Nephron progenitor cell (in vitro differentiated cells): ENCODE measurements around the gene SNX25.
"Not testable (repeated sequence)": the region's sequence is repeated elsewhere in the genome, so short reads cannot be mapped to it uniquely, and the experiment has no call there.

Experiments used
- DNase-seq: peaks from one replicate; pipeline ENCODE4 v3.0.0; 2021
- H3K27ac Mint-ChIP-seq: 2 replicates; pipeline ENCODE4 v1.8.0; 2021; ENCODE audit warnings: mild to moderate bottlenecking, moderate library complexity, mixed read lengths
- H3K27me3 Mint-ChIP-seq: 2 replicates; pipeline ENCODE4 v1.8.0; 2021; ENCODE audit warnings: mild to moderate bottlenecking, low read depth, mixed read lengths; ENCODE audit not compliant: poor library complexity
- H3K36me3 Mint-ChIP-seq: 2 replicates; pipeline ENCODE4 v1.8.0; 2021; ENCODE audit warnings: low read depth, mixed read lengths
- H3K4me1 Mint-ChIP-seq: 2 replicates; pipeline ENCODE4 v1.8.0; 2021; ENCODE audit warnings: mixed read lengths
- H3K4me3 Mint-ChIP-seq: 2 replicates; pipeline ENCODE4 v1.8.0; 2021; ENCODE audit warnings: mild to moderate bottlenecking, moderate library complexity, mixed read lengths
- H3K9me3 Mint-ChIP-seq: 2 replicates; pipeline ENCODE4 v1.8.0; 2021; ENCODE audit warnings: mild to moderate bottlenecking, moderate library complexity, mixed read lengths
- TF ChIP-seq, protein P1 (sequence below): fragments of 200-600 bp; sonication (generic); IDR thresholded peaks from 2 replicates; pipeline ENCODE4 v1.5.0; 2021; ENCODE audit warnings: antibody characterized with exemption

The SNX25 gene

GRCh38 chr4:185312699-185313098 lies 103.3 kb downstream of the SNX25 start:
- Mint-ChIP-seq H3K4me3 (no peak overlapping the region), H3K4me1 (no peaks in the 10 kb centered on the region), H3K36me3 (peaks cover 51% of the 10 kb centered on the region), H3K27me3 (no peaks in the 10 kb centered on the region), H3K9me3 (no peaks in the 10 kb centered on the region), H3K27ac (no peak overlapping the region)
- no peak for DNase-seq
- TF ChIP-seq, protein P1, sequence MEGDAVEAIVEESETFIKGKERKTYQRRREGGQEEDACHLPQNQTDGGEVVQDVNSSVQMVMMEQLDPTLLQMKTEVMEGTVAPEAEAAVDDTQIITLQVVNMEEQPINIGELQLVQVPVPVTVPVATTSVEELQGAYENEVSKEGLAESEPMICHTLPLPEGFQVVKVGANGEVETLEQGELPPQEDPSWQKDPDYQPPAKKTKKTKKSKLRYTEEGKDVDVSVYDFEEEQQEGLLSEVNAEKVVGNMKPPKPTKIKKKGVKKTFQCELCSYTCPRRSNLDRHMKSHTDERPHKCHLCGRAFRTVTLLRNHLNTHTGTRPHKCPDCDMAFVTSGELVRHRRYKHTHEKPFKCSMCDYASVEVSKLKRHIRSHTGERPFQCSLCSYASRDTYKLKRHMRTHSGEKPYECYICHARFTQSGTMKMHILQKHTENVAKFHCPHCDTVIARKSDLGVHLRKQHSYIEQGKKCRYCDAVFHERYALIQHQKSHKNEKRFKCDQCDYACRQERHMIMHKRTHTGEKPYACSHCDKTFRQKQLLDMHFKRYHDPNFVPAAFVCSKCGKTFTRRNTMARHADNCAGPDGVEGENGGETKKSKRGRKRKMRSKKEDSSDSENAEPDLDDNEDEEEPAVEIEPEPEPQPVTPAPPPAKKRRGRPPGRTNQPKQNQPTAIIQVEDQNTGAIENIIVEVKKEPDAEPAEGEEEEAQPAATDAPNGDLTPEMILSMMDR = no peak

GRCh38 chr4:185317462-185317861 lies 108.1 kb downstream of the SNX25 start:
- peaks cover 79% of the 10 kb centered on the region for H3K36me3 Mint-ChIP-seq
- not testable (repeated sequence) for H3K4me3 Mint-ChIP-seq, H3K27ac Mint-ChIP-seq

GRCh38 chr4:185317880-185318279 lies 108.5 kb downstream of the SNX25 start:
- Mint-ChIP-seq H3K27ac (no peak overlapping the region), H3K9me3 (peaks cover 11% of the 10 kb centered on the region), H3K4me1 (no peaks in the 10 kb centered on the region), H3K27me3 (no peaks in the 10 kb centered on the region), H3K4me3 (no peak overlapping the region), H3K36me3 (peaks cover 80% of the 10 kb centered on the region)
- TF ChIP-seq, protein P1 = no peak
- no peak for DNase-seq

More at GRCh38 chr4:185317462-185317861, 108.1 kb downstream of the SNX25 start:
- H3K4me1 Mint-ChIP-seq, DNase-seq, H3K27me3 Mint-ChIP-seq: not testable (repeated sequence)
- peaks cover 11% of the 10 kb centered on the region for H3K9me3 Mint-ChIP-seq

DNA sequence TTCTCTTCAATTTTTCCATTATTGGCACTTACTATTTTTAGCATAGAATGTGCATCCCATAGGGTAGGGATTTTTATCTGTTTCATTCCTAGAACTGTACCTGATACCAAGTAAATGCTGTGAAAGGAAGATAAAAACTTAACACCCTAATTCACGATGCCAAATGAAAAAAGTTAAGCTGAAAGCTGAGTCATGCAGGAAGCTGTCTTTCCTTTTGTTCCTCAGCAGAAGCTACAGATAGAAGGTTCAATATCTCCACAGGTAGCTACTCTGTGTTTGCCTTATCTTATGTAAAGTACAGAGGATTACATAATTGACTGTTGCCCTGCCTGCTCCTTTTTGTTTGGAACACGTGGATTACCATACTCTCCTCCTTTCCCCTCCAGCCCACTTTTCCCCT lies 109.3 kb downstream of the SNX25 start:
- no peak overlapping the region for H3K4me3 Mint-ChIP-seq
- H3K9me3 Mint-ChIP-seq = peaks cover 16% of the 10 kb centered on the region
- H3K36me3 Mint-ChIP-seq = peaks cover 84% of the 10 kb centered on the region
- TF ChIP-seq, protein P1 = no peak
- H3K27me3 Mint-ChIP-seq = no peaks in the 10 kb centered on the region
- H3K27ac Mint-ChIP-seq = no peak overlapping the region
- H3K4me1 Mint-ChIP-seq = no peaks in the 10 kb centered on the region
- DNase-seq = no peak

DNA sequence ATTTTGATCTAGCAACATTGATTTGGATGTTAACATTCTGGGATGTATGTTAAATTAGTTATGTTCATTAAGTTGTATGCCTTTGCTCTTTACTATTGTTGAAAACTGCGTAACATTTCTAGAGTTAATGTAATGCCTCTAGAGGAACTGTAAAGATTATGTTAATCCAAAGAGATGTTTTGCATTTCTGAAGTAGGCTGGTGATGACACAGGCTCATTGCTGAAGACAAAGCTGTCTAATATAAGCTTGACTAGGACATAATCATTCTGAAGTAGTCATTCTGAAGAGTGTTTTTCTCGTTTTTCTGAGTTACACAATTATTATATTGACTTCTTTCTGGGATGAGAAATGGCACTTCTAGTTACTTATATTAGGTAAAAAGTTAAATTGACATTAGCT lies 113.4 kb downstream of the SNX25 start:
- peaks cover 28% of the 10 kb centered on the region for H3K9me3 Mint-ChIP-seq
- peaks cover 64% of the 10 kb centered on the region for H3K36me3 Mint-ChIP-seq
- H3K4me1 Mint-ChIP-seq = no peaks in the 10 kb centered on the region
- H3K27ac Mint-ChIP-seq = no peak overlapping the region
- TF ChIP-seq, protein P1 = no peak
- no peak for DNase-seq
- no peak overlapping the region for H3K4me3 Mint-ChIP-seq
- H3K27me3 Mint-ChIP-seq = no peaks in the 10 kb centered on the region

GRCh38 chr4:185323606-185324005 lies 114.2 kb downstream of the SNX25 start:
- Mint-ChIP-seq H3K9me3 (peaks cover 36% of the 10 kb centered on the region), H3K27me3 (no peaks in the 10 kb centered on the region), H3K27ac (no peak overlapping the region), H3K4me3 (no peak overlapping the region), H3K4me1 (no peaks in the 10 kb centered on the region), H3K36me3 (peaks cover 65% of the 10 kb centered on the region)
- DNase-seq = no peak
- TF ChIP-seq, protein P1 = no peak

- peaks cover 73% of the 10 kb centered on the region for H3K36me3 Mint-ChIP-seq
- not testable (repeated sequence) for H3K27me3 Mint-ChIP-seq, H3K27ac Mint-ChIP-seq, H3K4me3 Mint-ChIP-seq, H3K4me1 Mint-ChIP-seq, DNase-seq
- H3K9me3 Mint-ChIP-seq = peaks cover 43% of the 10 kb centered on the region
Measured at GRCh38 chr4:185324361-185324760, 115.0 kb downstream of the SNX25 start.

GRCh38 chr4:185325721-185326120 lies 116.3 kb downstream of the SNX25 start:
- not testable (repeated sequence) for DNase-seq, H3K4me3 Mint-ChIP-seq, H3K27me3 Mint-ChIP-seq, H3K4me1 Mint-ChIP-seq, H3K27ac Mint-ChIP-seq
- Mint-ChIP-seq H3K9me3 (peaks cover 49% of the 10 kb centered on the region), H3K36me3 (peaks cover 73% of the 10 kb centered on the region)
